GM18868 (cell line): ENCODE results near the gene ATP6V0B.

Experiments
- ATAC-seq: cut with Tn5 transposase; IDR thresholded peaks from one replicate; pipeline ENCODE4 v1.9.1; 2021; ENCODE audit warnings: mild to moderate bottlenecking, moderate library complexity; ENCODE audit not compliant: unreplicated experiment

The ATP6V0B gene

GRCh38 chr1:44024903-44025525, 50.3 kb downstream of the ATP6V0B start:
- ATAC-seq: no peak

- ATAC-seq: no peak
These were observed 51.1 kb downstream of the ATP6V0B start for GRCh38 chr1:44025816-44026215.

GRCh38 chr1:44027320-44027719, 52.6 kb downstream of the ATP6V0B start:
- ATAC-seq: no peak
